Midbrain (tissue), 1 donor: ENCODE measurements around the gene ZNF460.
A peak's percentile ranks its signal among the peaks of the same experiment; 100 is the strongest.
"Not testable (repeated sequence)": the region's sequence is repeated elsewhere in the genome, so short reads cannot be mapped to it uniquely, and the experiment has no call there.

Source experiments
- DNase-seq: peaks from one replicate; lab custom pipeline; 2025; lab: John Stamatoyannopoulos, UW

Gene ZNF460

GRCh38 chr19:57280165-57280961 lies at the start of gene ZNF460:
Gene ZNF460, plus strand, starts transcription at chr19:57280485. Its CDS starts 322 bp downstream, at chr19:57280807.
- peak; percentile 97 for DNase-seq

- no peak for DNase-seq
These were observed 48.6 kb upstream of the ZNF460 start for GRCh38 chr19:57231686-57232085.

- DNase-seq, result no peak
These were observed 47.1 kb upstream of the ZNF460 start for GRCh38 chr19:57233207-57233606.

- no peak for DNase-seq
These were observed 40.3 kb upstream of the ZNF460 start for GRCh38 chr19:57239982-57240310.

GRCh38 chr19:57240311-57241090 lies 39.8 kb upstream of the ZNF460 start, which contains the start of gene ZNF805:
Gene ZNF805, plus strand, starts transcription at chr19:57240632. Its CDS starts 260 bp downstream, at chr19:57240892.
- peak; percentile 95 for DNase-seq

- no peak for DNase-seq
These were observed 39.1 kb upstream of the ZNF460 start for GRCh38 chr19:57241176-57241575.

GRCh38 chr19:57242821-57243220 lies 37.5 kb upstream of the ZNF460 start:
- DNase-seq, result no peak

- DNase-seq, result no peak
These were observed 35.8 kb upstream of the ZNF460 start for GRCh38 chr19:57244513-57244912.

GRCh38 chr19:57245066-57245465 lies 35.2 kb upstream of the ZNF460 start:
- DNase-seq, result no peak

GRCh38 chr19:57245959-57246358 lies 34.3 kb upstream of the ZNF460 start:
- no peak for DNase-seq

- no peak for DNase-seq
These were observed 31.6 kb upstream of the ZNF460 start for GRCh38 chr19:57248646-57249045.

- no peak for DNase-seq
These were observed 31.0 kb upstream of the ZNF460 start for GRCh38 chr19:57249329-57249728.

GRCh38 chr19:57253767-57254166 lies 26.5 kb upstream of the ZNF460 start:
- DNase-seq, result not testable (repeated sequence)

GRCh38 chr19:57262044-57262443 lies 18.2 kb upstream of the ZNF460 start:
- DNase-seq, result no peak

GRCh38 chr19:57263244-57263741 lies 17.0 kb upstream of the ZNF460 start:
- no peak for DNase-seq

- DNase-seq, result no peak
These were observed 13.0 kb upstream of the ZNF460 start for GRCh38 chr19:57267291-57267690.

- no peak for DNase-seq
These were observed 10.6 kb upstream of the ZNF460 start for GRCh38 chr19:57269515-57270250.

GRCh38 chr19:57271280-57271679 lies 9.0 kb upstream of the ZNF460 start:
- no peak for DNase-seq

- DNase-seq, result no peak
These were observed 7.3 kb upstream of the ZNF460 start for GRCh38 chr19:57273014-57273413.

GRCh38 chr19:57276430-57276829 lies 3.9 kb upstream of the ZNF460 start:
- no peak for DNase-seq

- DNase-seq, result not testable (repeated sequence)
These were observed 1.8 kb upstream of the ZNF460 start for GRCh38 chr19:57278481-57278880.
